HG02884 (cell line): ENCODE results near the gene SLC49A4.
A peak's percentile ranks its signal among the peaks of the same experiment; 100 is the strongest.
"Not testable (repeated sequence)": the region's sequence is repeated elsewhere in the genome, so short reads cannot be mapped to it uniquely, and the experiment has no call there.

Experiments
- ATAC-seq: cut with Tn5 transposase; IDR thresholded peaks from one replicate; pipeline ENCODE4 v1.9.1; 2021; ENCODE audit warnings: mild to moderate bottlenecking, moderate library complexity; ENCODE audit not compliant: unreplicated experiment

Gene SLC49A4

GRCh38 chr3:122794779-122795673 is at the start of gene SLC49A4:
SLC49A4 (plus strand) TSS chr3:122795069; CDS start chr3:122795193, 124 bp downstream.
- ATAC-seq: peak; percentile 67

- no peak for ATAC-seq
These were observed 49.4 kb upstream of the SLC49A4 start for GRCh38 chr3:122745369-122746021.

GRCh38 chr3:122747295-122747694 is 47.6 kb upstream of the SLC49A4 start:
- not testable (repeated sequence) for ATAC-seq

- no peak for ATAC-seq
These were observed 46.5 kb upstream of the SLC49A4 start for GRCh38 chr3:122748347-122748746.

- no peak for ATAC-seq
These were observed 39.9 kb upstream of the SLC49A4 start for GRCh38 chr3:122754929-122755328.

GRCh38 chr3:122755491-122755890 is 39.4 kb upstream of the SLC49A4 start:
- no peak for ATAC-seq

GRCh38 chr3:122758877-122759560 is 35.9 kb upstream of the SLC49A4 start:
- no peak for ATAC-seq

GRCh38 chr3:122760453-122761271 is 34.2 kb upstream of the SLC49A4 start:
- no peak for ATAC-seq

- no peak for ATAC-seq
These were observed 28.4 kb upstream of the SLC49A4 start for GRCh38 chr3:122766430-122766829.

- ATAC-seq: no peak
These were observed 27.1 kb upstream of the SLC49A4 start for GRCh38 chr3:122767540-122768372.

- no peak for ATAC-seq
These were observed 24.2 kb upstream of the SLC49A4 start for GRCh38 chr3:122770521-122771202.

- ATAC-seq: no peak
These were observed 22.0 kb upstream of the SLC49A4 start for GRCh38 chr3:122772827-122773226.

- peak; percentile 50 for ATAC-seq
These were observed 20.8 kb upstream of the SLC49A4 start for GRCh38 chr3:122773944-122774509.

- no peak for ATAC-seq
These were observed 20.3 kb upstream of the SLC49A4 start for GRCh38 chr3:122774564-122774963.

- no peak for ATAC-seq
These were observed 18.0 kb upstream of the SLC49A4 start for GRCh38 chr3:122776675-122777468.

- ATAC-seq: no peak
These were observed 17.3 kb upstream of the SLC49A4 start for GRCh38 chr3:122777563-122777962.

GRCh38 chr3:122782804-122783203 is 12.1 kb upstream of the SLC49A4 start:
- ATAC-seq: no peak

GRCh38 chr3:122784436-122784835 is 10.4 kb upstream of the SLC49A4 start:
- no peak for ATAC-seq
